Measurements from ENCODE around the gene CACNA1A.
A peak's percentile ranks its signal among the peaks of the same experiment; 100 is the strongest.
"Not testable (repeated sequence)": the region's sequence is repeated elsewhere in the genome, so short reads cannot be mapped to it uniquely, and the experiment has no call there.

The CACNA1A gene

DNA sequence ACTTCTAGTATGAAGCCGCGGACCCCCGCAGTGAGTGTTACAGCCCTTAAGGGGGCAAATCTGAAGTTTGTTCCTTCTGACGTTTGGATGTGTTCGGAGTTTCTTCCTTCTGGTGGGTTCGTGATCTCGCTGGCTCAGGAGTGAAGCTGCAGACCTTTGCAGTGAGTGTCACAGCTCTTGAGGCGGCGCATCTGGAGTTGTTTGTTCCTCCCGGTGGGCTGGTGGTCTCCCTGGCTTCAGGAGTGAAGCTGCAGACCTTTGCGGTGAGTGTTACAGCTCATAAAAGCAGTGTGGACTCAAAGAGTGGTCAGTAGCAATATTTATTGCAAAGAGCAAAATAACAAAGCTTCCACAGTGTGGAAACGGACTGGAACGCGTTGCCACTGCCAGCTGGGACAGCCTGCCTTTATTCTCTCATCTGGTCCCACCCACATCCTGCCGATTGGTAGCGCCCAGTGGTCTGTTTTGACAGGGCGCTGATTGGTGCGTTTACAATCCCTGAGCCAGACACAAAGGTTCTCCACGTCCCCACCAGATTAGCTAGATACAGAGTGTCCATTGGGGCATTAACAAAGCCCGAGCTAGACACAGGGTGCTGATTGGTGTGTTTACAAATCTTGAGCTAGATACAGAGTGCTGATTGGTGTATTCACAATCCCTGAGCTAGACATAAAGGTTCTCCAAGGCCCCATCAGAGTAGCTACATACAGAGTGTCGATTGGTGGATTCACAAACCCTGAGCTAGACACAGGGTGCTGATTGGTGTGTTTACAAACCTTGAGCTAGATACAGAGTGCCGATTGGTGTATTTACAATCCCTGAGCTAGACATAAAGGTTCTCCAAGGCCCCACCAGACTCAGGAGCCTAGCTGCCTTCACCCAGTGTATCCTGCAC lies 320.3 kb downstream of the CACNA1A start:
- not testable (repeated sequence) for DNase-seq

DNA sequence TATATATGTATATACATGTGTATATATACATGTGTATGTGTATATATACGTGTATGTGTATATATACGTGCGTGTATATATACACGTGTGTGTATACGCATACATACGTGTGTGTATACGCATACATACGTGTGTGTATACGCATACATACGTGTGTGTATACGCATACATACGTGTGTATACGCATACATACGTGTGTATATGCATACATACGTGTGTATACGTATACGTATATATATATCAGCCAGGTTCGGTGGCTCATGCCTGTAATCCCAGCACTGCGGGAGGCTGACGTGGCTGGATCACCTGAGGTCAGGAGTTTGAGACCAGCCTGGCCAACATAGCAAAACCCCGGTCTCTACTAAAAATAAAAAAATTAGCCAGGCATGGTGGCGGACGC lies 321.4 kb downstream of the CACNA1A start:
- DNase-seq, result not testable (repeated sequence)

DNA sequence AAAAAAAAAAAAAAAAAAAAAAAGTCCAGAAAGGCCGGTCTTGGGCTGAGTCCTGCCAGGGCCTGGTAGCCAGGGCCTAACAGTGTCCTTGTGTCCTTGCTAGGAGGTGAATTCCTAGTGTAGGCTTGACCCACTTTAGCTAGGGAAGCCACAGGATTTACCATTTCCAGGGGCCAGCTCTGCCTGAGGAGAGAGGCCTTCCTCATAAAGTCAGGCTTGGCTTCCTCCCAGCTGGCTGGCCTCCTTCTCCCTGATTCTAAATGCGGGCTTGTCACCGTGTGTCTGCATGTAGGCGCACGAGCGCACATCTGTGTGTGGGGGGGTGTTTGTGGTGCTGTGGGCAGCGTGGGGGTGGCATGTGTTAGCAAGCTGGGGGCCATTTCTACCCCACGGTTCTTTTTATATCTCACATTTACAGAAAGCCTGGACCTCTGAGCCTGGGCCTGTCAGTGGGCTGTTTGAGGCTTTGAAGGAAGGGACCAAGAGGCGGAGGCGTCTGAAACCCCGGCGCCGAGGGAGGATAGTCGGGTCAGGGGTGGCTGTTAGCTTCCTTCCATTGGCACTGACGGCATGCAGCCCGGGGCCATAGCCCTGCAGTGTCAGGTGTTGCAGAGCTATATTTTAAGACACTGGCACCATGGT lies 324.4 kb downstream of the CACNA1A start:
- DNase-seq, result peak; percentile 51

DNA sequence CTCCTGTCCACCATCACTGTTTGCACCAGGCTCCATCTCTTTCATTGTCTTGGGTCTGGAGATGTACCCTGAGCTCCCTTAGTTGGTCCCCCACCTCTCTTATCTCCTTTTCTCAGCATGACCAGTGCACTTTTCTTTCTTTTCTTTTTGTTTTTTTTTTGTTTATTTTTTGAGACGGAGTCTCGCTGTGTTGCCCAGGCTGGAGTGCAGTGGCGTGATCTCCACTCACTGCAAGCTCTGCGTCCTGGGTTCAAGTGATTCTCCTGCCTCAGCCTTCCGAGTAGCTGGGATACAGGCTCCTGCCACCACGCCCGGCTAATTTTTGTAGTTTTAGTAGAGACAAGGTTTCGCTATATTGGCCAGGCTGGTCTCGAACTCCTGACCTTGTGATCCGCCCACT lies 328.0 kb downstream of the CACNA1A start:
- DNase-seq, result not testable (repeated sequence)

DNA sequence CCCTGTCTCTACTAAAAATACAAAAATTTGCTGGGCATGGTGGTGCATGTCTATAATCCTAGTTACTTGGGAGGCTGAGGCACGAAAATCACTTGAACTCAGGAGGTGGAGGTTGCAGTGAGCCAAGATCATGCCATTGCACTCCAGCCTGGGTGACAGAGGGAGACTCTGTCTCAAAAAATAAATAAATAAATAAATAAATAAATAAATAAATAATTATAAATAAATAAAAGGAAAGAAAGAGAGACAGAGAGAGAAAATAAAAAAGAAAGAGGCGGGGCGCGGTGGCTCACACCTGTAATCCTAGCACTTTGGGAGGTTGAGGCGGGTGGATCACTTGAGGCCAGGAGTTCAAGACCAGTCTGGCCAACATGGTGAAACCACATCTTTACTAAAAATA lies 328.7 kb downstream of the CACNA1A start:
- not testable (repeated sequence) for DNase-seq

DNA sequence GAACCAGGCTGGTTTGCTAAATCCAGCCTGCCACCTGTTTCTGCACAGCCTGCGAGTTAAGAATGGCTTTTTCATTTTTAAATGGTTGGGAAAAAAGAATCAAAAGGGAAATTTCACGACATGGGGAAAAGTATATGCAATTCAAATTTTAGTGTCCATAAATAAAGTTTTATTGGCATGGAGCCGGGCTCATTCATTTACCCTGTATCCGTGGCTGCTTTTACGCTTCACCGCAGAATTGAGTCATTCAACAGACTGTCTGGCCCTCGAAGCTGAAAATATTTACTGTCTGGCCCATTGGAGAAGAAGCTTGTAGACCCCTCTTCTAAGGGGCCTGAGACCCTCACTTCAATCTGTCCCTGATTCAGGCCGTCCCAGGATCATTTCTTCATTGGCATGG lies 329.9 kb downstream of the CACNA1A start:
- no peak for DNase-seq

DNA sequence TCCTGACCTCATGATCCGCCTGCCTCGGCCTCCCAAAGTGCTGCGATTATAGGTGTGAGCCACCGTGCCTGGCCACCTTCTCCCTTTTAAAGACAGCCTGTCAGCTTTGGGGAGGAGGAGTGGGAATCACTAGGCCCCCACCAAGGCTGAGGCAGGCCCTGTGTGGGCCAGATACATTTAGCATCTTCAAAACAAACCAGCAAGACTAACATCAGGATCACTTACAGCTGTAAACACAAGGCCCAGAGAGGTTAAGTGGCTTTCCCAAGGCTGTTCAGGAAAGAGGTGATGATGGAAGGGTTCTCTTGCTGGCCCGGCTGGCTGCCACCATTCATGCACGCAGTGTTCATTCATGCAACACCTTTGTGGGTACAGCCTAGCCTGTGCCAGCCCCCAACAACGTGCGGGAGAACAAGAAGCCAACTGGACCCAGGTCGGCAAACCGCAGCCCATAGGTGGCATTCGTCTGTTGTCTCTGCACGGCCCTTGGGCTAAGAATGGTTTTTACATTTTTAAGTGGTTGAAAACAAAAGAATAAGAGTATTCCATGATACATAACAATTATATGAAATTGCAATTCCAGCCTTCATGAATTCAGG lies 333.0 kb downstream of the CACNA1A start:
- no peak for DNase-seq

DNA sequence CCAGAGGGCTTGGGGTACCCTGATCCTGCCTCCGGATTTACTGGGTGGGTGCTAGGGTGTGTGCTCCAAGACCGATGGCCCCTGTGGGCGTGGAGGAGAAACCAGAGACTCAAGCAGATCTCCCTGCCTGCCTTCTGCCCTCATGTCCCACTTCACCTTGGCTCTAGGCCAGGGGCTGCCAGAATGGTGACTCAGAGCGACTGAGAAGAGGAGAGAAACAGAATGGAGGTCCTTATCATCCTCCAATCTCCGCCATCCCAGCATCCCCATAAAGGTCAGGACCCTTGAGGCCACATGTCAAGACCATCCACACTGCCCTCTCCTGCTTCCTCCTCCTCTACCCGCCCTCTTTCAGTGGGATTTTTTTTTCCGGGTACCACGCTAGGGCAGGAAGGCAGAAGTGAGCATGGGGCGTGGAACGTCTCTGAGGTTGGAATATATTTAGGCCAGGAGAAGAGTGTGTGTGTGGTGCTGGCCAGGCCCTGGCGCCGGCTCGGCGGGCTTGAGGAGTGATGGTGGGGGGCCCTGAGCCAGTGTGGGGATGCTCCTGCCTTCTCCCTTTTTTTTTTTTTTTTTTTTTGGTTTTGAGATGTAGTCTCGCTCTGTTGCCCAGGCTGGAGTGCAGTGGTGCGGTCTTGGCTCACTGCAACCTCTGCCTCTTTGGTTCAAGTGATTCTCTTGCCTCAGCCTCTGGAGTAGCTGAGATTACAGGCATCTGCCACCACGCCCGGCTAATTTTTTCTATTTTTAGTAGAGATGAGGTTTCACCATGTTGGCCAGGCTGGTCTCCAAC lies 333.7 kb downstream of the CACNA1A start:
- peak; percentile 79 for DNase-seq

DNA sequence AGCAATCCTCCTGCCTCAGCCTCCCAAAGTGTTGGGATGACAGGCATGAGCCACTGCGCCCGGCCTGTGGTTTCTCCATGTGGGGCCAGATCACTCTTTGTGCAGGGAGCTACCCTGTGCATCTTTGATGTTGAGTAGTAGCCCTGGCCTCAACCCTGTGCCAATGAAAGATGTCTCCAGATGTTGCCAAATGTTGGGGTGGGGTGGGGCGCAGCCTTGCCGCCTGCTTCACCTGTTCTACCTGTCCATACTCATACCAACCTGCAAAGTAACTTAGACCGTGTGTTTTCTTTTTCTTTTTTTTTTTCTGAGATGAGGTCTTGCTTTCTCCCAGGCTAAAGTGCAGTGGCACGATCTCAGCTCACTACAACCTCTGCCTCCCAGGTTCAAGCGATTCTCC lies 335.1 kb downstream of the CACNA1A start:
- DNase-seq, result no peak

DNA sequence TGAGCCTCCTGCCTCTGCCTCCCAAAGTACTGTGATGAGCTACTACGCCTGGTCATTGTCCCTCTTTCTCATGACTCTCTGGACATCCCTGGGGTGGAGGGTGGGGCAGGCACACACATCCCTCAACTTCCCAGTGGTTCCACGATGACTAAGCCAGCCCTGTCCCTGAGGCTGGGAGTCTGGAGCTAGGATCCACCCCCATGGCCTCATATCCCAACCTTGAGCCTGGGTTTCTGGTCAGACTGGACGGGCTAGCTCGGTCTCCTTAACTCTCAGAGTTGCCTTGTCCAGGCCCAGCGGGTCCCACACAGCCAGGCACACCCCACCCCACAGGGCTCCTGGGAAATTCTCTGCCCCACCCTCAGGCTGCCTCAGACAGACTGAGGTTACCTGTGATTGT lies 336.5 kb downstream of the CACNA1A start:
- no peak for DNase-seq

DNA sequence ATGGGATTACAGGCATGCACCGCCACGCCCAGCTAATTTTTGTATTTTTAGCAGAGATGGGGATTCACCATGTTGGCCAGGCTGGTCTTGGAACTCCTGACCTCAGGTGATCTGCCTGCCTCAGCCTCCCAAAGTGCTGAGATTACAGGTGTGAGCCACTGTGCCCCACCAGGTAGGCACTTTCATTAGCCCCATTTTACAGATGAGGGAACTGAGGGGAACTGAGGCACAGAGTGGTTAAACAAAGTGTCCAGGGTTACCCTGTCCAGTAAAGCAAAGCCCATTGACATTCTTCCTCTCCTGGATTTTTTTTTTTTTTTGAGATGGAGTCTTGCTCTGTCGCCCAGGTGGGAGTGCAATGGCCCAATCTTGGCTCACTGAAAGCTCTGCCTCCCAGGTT lies 340.1 kb downstream of the CACNA1A start:
- DNase-seq, result not testable (repeated sequence)

DNA sequence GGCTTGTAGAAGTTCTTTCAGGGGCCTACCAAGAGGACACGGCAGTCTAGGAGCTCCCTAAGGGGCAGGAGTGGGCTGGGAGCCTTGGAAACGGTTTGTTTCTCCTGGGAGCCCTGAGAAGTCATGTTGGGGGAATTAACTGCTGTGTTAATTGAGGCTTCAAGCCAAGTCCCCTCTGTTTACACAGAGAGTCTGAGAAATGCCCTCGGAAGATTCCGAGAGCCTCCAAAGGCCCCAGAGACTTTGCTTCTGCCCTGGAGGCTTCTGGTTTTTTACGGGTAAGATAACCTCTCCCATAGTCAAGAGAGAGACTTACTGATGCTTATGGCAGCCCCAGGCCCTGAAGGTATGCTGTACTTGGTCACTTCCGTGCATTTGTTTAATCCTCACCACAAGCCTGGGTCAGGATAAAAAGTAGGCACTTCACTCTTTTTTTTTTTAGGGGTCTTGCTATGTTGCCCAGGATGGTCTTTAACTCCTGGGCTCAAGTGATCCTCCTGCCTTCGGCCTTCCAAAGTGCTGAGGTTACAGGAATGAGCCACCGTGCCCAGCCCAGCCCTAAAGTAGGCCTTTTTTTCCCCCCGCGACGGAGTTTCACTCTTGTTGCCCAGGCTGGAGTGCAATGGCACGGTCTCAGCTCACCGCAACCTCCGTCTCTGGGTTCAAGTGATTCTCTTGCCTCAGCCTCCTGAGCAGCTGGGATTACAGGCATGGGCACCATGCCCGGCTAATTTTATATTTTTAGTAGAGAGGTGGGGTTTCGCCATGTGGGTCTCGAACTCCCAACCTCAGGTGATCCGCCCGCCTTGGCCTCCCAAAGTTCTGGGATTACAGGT lies 340.9 kb downstream of the CACNA1A start:
- no peak for DNase-seq

DNA sequence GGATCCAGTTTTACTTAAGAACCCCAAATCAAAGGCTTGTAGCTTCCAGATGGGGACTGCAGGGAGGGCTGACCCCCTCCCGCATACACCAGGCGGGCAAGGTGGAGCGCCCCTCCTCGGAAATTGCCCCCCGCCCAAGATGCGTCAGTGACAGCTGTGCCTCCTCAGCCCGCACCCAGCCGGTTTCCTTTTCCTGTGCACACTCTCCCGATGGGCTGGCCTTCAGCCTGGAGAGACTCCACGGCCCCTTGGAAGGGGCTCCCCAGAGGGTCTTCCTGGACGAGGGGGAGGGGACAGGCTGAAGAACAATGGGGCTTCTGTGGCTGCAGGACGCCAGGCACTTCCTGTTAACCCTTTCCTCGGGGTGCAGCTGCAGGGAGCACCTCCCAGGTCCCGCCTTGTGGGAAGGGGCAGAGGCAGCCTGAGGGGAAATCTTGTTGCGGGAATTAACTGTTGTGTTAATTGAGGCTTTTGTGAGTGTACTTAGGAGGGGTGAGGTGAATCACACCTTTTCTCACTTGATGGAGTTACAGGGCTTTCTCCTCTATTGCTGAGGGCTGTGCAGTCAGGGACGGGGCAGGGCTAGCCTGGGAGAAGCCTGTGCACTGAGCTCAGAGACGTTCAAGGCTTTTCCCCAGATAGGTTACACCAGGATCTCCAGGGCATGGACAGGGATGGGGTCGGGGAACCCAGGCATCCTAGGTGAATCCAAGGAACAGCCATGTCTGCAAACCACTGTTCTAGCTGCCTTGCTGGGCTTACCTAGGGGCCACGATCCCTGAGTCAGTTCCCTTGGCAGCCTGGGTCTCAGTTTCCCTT lies 341.7 kb downstream of the CACNA1A start:
- peak; percentile 53 for DNase-seq

DNA sequence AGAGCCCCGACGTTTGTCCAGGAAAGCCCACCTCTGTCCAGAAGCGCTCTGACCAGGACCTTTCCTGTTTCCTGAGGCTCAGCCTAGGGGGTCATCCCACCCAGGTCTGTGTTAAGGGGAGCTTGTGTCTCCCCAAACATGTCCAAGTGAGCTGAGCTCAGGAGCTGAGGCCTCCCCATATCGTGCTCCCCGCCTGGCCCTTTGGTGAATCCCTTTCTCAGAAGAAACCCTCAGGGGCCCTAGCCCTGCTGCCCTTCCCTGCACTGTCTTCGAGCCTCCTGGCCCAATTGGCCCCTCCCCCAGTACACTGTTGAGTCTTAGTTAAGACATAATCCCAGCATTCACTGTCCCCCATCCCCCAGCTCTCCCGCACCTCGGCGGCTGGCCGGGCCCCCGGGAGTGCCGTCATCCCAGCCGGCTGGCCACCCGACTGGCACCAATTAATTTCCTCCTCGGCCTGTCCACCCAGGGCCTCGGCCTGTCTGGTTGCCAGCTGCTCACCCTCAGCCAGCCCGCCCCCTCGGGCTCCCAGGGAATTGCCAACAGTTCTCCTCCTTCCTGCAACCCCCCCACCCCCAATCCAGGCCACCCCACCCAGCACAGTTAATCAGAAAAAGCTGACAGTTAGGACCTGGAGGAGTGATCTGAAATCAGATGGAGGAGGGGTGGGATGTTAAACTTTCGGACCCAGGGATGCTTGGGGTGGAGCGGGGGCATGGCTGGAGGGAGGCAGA lies 342.5 kb downstream of the CACNA1A start:
- DNase-seq, result peak; percentile 44

DNA sequence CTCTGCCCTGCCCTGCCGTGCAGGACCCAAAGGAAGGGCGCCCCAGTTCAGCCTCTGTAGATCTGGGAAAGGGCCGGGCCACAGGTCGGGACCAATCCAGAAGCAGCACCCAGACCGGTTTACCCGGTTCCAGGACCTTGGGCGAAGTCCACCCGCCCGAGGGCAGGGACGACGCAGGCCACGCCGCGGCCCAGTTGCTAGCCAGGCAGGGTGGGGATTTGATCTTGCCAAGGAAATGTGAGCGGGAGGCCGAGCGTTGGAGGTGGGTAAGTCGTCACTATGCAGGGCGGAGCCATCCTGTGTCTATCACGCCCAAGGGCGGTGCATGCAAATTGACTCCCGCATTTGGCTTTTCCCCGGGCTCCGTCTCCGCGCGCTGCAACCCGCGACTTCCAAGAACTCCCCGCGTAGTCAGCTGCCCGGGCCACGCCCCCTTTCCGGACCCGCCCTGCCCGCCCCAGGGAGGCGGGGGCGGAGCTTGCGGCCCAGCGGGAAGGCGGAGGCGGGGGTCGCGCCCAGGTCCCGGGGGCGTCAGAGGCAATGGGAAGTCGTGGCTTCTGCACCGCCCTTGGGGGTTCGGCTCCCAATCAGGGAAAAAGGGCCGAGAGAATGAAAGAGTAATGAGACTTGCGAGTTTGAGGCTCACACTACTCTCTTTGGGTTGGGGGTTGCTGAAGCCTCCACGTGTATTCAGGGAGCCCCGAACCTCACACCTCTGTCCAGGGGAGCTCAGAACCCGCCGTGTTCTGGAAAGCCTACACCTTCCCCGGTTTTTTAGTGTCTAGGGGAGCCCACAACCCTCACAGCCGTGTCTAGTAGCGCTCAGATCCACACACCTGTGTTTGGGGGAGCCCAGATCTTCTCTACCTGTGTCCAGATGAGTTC lies 343.3 kb downstream of the CACNA1A start:
- peak; percentile 88 for DNase-seq

DNA sequence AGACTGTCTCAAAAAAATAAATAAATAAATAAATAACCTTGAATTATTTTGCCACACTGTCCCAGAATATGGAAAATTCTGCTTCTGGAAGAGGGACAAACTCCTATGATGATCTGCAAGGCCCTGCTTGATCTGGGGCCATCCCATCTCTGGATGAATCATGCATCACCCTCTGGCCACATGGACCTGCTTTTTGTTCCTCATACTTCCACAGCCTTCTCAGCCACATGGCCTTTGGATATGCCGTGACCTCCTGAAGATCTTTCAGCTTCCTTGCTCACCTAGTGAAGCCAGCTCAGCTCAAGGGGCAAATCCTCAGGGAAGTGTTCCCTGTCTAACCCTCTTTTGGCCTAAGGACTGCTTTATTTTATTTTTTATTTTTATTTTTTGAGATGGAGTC lies 345.7 kb downstream of the CACNA1A start:
- no peak for DNase-seq

DNA sequence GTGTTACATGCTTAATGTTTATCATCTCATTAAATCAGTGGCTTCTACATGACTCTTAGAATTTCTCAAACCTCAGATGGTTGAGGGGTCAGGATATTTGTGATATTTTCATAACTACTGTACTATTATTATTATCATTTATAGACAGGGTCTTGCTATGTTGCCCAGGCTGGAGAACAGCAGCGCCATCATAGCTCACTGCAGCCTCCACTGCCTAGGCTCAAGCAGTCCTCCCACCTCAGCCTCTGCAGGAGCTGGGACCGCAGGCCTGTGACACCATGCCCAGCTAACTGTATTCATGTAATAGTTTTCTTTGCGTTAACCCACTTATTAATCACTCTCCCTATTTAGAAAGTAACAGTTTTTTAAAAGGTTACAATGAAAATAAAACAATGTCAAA lies 346.6 kb downstream of the CACNA1A start:
- no peak for DNase-seq
